Stimulated activated naive CD8-positive, alpha-beta T cell treated with anti-CD3 and anti-CD28 coated beads, Interleukin-15, Interleukin-2, amounts not matched to agents 100 ng/mL and 50 ng/mL, for 24 hours (primary cell): ENCODE measurements around the gene IFT172.
"Not testable (repeated sequence)": the region's sequence is repeated elsewhere in the genome, so short reads cannot be mapped to it uniquely, and the experiment has no call there.

Source experiments
- H3K27ac Mint-ChIP-seq: one replicate; pipeline ENCODE4 v1.8.0; 2021; ENCODE audit warnings: mild to moderate bottlenecking, mixed read lengths
- H3K27me3 Mint-ChIP-seq: one replicate; pipeline ENCODE4 v1.8.0; 2021; ENCODE audit warnings: mixed read lengths
- H3K36me3 Mint-ChIP-seq: one replicate; pipeline ENCODE4 v1.8.0; 2021; ENCODE audit warnings: low read depth, mixed read lengths
- H3K4me1 Mint-ChIP-seq: one replicate; pipeline ENCODE4 v1.8.0; 2021; ENCODE audit warnings: low read depth, mixed read lengths
- H3K4me3 Mint-ChIP-seq: one replicate; pipeline ENCODE4 v1.8.0; 2021; ENCODE audit warnings: mild to moderate bottlenecking, mixed read lengths
- H3K9me3 Mint-ChIP-seq: one replicate; pipeline ENCODE4 v1.8.0; 2021; ENCODE audit warnings: mixed read lengths

Gene IFT172

DNA sequence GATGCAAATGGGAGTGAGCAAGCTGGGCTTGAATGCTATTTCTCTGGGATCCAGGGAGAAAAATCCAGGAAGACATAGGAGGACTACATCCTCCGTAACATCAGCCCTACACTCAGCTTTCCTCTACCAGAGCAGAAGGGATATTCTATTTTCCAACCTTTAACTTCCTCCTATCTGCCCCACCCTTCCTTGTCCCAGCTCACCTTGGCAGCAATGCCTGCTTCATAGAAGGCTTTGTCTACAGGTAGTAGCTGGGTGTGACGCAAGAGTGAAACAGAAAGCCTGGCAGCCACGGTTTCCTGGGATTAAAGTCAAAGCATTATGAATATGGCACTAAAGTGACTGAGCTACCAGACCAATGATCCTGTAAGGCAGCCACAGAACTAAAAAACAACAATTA lies 43.5 kb downstream of the IFT172 start:
- peaks cover 22% of the 10 kb centered on the region for H3K36me3 Mint-ChIP-seq
- no peaks in the 10 kb centered on the region for H3K9me3 Mint-ChIP-seq
- H3K27ac Mint-ChIP-seq, result no peak overlapping the region
- no peaks in the 10 kb centered on the region for H3K27me3 Mint-ChIP-seq
- H3K4me3 Mint-ChIP-seq, result no peak overlapping the region
- peaks cover 1% of the 10 kb centered on the region for H3K4me1 Mint-ChIP-seq

DNA sequence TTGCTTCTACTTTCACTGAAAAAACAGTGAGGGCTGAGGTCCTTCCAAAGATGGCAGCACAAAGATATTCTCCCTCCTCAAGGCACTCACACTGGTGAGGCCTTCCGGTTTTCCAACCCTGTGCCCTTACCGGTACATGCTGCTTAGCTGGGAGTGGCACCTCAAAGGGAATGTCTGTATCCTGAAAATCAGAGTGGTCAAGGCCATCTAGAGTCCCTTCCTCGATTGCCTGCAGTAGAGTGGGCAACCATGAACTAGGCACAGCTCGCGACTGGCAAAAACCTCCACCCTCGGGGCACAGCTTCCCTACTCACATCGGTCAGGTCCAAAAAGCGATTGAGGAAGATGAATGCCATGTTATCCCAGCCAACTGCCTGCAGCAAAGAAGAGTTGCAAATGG lies 43.9 kb downstream of the IFT172 start:
- no peaks in the 10 kb centered on the region for H3K27me3 Mint-ChIP-seq
- H3K9me3 Mint-ChIP-seq, result no peaks in the 10 kb centered on the region
- no peaks in the 10 kb centered on the region for H3K4me1 Mint-ChIP-seq
- no peak overlapping the region for H3K4me3 Mint-ChIP-seq
- peaks cover 26% of the 10 kb centered on the region for H3K36me3 Mint-ChIP-seq
- H3K27ac Mint-ChIP-seq, result no peak overlapping the region

DNA sequence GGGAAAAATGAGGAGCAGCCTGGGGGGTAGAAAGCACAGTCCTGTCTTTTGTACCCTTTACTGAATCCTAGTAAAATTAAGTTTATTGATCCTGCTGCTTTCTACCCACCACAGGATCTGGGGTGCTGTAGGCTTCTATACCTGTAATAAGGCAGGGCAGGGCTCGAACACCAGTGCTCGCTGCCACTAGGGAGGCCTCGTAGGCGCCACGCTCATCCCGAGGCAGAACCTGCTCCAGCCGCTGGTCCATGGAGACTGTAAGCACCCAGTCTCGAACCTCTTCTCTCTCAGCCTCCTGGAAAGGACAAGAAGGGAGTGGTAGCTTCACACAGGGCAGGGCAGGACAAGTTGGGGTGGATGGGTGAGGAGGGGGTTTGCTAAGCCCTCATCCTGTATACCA lies 44.4 kb downstream of the IFT172 start:
- H3K4me1 Mint-ChIP-seq, result no peaks in the 10 kb centered on the region
- H3K27me3 Mint-ChIP-seq, result no peaks in the 10 kb centered on the region
- no peak overlapping the region for H3K27ac Mint-ChIP-seq
- H3K9me3 Mint-ChIP-seq, result no peaks in the 10 kb centered on the region
- no peak overlapping the region for H3K4me3 Mint-ChIP-seq
- peaks cover 31% of the 10 kb centered on the region for H3K36me3 Mint-ChIP-seq

DNA sequence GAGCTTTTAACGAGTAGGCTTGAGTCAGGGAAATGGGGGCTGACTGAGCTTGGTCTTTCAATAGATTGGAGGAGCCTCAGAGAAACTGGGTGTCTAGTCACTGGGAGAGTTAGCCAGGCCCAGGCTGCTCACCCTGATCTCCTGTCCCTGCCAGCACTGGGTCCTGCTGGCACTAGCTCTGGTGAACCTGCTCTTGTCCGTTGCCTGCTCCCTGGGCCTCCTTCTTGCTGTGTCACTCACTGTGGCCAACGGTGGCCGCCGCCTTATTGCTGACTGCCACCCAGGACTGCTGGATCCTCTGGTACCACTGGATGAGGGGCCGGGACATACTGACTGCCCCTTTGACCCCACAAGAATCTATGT lies 46.6 kb downstream of the IFT172 start:
- peaks cover 50% of the 10 kb centered on the region for H3K36me3 Mint-ChIP-seq
- no peak overlapping the region for H3K4me3 Mint-ChIP-seq
- H3K9me3 Mint-ChIP-seq, result no peaks in the 10 kb centered on the region
- H3K4me1 Mint-ChIP-seq, result no peaks in the 10 kb centered on the region
- H3K27me3 Mint-ChIP-seq, result no peaks in the 10 kb centered on the region
- H3K27ac Mint-ChIP-seq, result peak overlapping the region; percentile 17

DNA sequence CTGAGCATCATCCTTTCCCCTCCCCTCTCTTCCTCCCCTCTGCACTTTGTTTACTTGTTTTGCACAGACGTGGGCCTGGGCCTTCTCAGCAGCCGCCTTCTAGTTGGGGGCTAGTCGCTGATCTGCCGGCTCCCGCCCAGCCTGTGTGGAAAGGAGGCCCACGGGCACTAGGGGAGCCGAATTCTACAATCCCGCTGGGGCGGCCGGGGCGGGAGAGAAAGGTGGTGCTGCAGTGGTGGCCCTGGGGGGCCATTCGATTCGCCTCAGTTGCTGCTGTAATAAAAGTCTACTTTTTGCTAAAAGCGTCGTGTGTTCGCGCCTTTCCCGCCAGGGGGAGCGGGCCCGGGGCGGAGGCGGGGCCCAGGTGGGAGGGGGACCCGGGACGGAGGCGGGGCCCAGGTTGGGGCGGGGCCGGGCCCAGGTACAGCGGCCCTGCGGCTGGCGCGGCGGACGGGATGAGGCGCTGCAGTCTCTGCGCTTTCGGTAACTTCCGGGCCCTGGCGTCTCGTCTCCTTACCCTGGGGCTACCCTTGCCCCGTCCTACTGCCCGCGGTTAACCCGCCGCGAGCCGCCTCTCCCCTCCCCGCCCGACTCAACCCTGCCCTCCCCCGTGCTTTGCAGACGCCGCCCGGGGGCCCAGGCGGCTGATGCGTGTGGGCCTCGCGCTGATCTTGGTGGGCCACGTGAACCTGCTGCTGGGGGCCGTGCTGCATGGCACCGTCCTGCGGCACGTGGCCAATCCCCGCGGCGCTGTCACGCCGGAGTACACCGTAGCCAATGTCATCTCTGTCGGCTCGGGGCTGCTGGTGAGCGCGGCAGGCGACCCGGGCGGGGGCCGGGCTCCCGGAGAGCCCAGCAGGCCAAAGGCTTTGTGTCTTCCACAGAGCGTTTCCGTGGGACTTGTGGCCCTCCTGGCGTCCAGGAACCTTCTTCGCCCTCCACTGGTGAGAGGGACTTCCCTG lies 47.3 kb downstream of the IFT172 start, which contains the start of gene KRTCAP3:
KRTCAP3 (plus strand) TSS at position 424 of the 962 bp plus-strand sequence; CDS start at position 456, 32 bp downstream.
- no peaks in the 10 kb centered on the region for H3K9me3 Mint-ChIP-seq
- no peaks in the 10 kb centered on the region for H3K4me1 Mint-ChIP-seq
- peak within 1 kb of the TSS; percentile 17 for H3K27ac Mint-ChIP-seq
- H3K27me3 Mint-ChIP-seq, result no peaks in the 10 kb centered on the region
- no peak within 1 kb of the TSS for H3K4me3 Mint-ChIP-seq
- peaks cover 48% of the 10 kb centered on the region for H3K36me3 Mint-ChIP-seq

DNA sequence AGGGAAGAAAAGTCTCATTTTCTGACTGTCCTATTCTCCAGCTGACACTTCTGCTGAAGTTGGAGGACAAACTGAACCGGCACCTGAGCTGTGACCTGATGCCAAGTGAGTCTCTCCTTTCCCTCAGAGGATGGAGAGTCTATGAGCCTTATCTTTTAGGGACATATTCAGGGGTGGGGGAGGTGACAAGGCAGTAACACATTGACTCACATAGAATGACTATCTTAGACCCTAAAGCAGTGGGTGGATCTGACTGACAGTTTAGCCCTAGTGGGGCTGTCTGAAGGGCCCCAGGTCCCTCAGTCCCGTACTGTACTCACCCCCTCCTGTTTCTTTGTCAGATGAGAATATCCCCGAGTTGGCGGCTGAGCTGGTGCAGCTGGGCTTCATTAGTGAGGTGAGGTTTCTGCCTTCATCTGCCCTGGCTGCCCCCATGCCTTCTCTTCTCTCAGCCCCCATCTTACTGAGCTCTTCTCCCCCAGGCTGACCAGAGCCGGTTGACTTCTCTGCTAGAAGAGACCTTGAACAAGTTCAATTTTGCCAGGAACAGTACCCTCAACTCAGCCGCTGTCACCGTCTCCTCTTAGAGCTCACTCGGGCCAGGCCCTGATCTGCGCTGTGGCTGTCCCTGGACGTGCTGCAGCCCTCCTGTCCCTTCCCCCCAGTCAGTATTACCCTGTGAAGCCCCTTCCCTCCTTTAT lies 48.2 kb downstream of the IFT172 start:
- no peaks in the 10 kb centered on the region for H3K27me3 Mint-ChIP-seq
- H3K4me3 Mint-ChIP-seq, result no peak overlapping the region
- peaks cover 57% of the 10 kb centered on the region for H3K36me3 Mint-ChIP-seq

DNA sequence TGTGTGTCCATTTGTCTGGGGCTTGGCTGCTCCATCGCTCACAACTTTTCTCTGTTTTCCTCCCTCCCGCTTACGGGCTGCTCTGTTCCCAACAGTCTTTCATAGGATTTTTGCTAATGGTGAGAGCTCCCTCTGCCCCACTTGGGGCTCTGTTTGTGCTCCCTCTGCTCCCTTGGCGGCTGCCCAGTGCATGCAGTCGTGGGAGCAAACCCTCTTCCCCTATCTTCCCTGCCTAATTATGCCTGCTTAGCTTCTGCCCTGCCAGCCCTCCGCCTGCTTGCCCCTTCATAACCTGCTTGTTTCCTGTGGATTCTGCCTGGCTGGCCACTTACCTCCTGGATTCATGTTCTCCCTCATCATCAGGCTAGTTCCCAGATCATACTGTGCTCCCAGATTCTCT lies 53.9 kb downstream of the IFT172 start:
- Mint-ChIP-seq H3K27me3 (no peaks in the 10 kb centered on the region), H3K4me1 (peaks cover 10% of the 10 kb centered on the region), H3K36me3 (peaks cover 76% of the 10 kb centered on the region), H3K27ac (no peak overlapping the region), H3K9me3 (no peaks in the 10 kb centered on the region), H3K4me3 (no peak overlapping the region)

More for the DNA sequence above, 48.2 kb downstream of the IFT172 start:
- H3K27ac Mint-ChIP-seq, result no peak overlapping the region
- no peaks in the 10 kb centered on the region for H3K9me3 Mint-ChIP-seq
- H3K4me1 Mint-ChIP-seq, result no peaks in the 10 kb centered on the region

DNA sequence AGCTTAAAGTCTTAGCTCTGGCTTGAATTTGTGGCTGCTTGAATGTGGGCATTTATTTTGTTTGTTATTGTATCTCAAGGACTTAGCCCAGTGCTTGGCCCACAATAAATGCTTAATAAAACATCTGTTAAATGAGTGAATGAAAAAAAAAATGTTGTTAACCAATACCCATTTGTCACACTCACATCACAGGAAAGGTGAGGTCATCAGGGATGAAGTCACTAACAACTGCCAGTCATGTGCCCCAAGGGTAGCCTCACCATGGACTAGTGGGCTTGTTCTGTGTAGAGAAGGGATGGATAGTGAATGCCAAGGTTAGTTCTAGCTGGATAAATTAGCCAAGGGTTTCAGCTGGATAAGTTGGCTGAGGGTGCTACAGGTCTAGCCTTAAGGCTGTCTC lies 58.1 kb downstream of the IFT172 start:
- Mint-ChIP-seq H3K9me3 (no peaks in the 10 kb centered on the region), H3K27ac (peak overlapping the region; percentile 99), H3K27me3 (no peaks in the 10 kb centered on the region), H3K4me3 (peak overlapping the region; percentile 66), H3K36me3 (peaks cover 41% of the 10 kb centered on the region), H3K4me1 (peaks cover 36% of the 10 kb centered on the region)

DNA sequence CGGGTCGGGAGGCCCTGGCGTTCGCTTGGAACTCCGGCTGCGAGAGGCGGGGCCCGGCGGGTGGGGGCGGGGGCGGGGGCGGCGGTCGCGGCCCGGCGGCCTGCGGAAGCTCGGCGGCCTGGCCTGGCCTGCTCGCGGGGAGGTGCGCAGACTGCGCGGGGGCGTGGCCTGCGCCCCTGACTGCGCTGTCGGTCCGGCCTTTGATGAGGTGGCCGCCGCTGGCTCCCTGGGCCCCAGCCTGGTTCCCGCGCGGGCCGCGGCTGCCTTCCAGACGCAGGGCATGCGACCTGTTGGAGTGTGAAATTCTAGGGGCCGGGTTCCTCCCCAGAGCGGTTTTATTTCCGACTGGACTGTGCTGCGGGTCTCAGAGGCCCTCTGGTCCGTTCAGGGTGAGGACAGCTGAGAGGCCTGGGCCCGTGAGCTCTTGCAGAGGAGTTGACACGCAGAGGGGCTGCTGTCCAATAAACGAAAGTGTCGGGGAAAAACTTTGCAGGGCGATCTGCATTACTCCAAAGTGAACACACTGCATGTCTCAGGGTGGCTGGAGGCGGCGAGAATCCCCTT lies 60.5 kb downstream of the IFT172 start:
- Mint-ChIP-seq H3K4me3 (peak overlapping the region; percentile 93), H3K36me3 (peaks cover 20% of the 10 kb centered on the region), H3K9me3 (no peaks in the 10 kb centered on the region), H3K27me3 (no peaks in the 10 kb centered on the region), H3K27ac (peak overlapping the region; percentile 99), H3K4me1 (peaks cover 36% of the 10 kb centered on the region)

DNA sequence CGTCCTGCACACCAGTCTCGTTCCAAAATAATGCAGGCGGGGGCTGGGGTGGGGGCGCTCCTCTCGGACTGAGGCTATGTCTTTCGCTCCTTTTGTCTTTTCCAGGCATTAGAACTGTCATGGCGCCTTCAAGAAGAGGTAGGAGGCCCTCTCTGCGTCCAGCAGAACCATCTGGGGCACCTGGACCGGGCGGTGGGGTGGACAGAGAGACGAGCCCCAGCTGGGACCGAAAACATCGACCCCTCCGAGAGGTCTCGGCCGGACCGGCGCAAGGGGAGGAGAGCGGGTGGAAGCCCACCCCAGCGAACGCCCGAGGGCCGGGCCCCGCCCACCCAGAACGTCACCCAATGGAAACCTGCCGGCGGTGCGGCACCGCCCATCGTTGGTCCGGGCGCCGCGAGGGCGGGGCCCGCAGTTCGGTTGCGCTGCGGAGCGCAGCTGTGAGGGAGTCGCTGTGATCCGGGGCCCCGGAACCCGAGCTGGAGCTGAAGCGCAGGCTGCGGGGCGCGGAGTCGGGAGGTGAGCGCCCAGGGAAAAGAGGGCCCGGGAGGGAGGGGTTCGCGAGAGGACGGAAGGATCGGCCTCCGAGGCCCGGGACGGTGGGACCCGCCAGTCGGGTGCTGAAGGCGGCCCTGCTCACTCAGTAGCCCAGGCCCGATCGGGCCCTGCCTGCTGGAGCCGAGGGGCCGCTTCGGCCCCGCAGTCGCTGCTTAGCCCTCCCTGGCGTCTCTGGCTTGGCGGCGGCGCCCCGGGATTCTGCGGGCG lies 61.1 kb downstream of the IFT172 start, which contains the start of gene NRBP1:
NRBP1 (plus strand) TSS at position 419 of the 765 bp plus-strand sequence. CDS start 4,643 bp downstream, outside the sequence.
- no peaks in the 10 kb centered on the region for H3K27me3 Mint-ChIP-seq
- H3K4me1 Mint-ChIP-seq, result peaks cover 36% of the 10 kb centered on the region
- H3K4me3 Mint-ChIP-seq, result peak within 1 kb of the TSS; percentile 93
- H3K36me3 Mint-ChIP-seq, result peaks cover 13% of the 10 kb centered on the region
- no peaks in the 10 kb centered on the region for H3K9me3 Mint-ChIP-seq
- peak within 1 kb of the TSS; percentile 99 for H3K27ac Mint-ChIP-seq

DNA sequence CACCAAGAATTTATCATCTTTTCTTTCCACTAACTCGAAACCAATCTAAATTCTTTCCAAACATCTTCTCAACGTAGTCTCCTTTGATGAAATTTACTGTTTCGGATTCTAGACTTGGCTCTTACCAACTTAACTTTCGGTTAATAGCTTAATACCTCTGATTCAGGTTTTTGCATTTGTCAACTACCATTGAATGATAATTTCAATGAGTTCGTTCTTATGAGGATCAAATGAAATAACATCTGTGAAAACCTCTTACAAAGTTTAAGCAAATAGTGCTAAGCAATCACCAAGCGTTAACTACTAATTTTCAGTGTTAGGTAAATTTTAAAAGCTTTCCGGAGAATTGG lies 61.7 kb downstream of the IFT172 start:
- H3K4me3 Mint-ChIP-seq, result peak overlapping the region; percentile 93
- H3K27ac Mint-ChIP-seq, result peak overlapping the region; percentile 90
- H3K9me3 Mint-ChIP-seq, result no peaks in the 10 kb centered on the region
- H3K36me3 Mint-ChIP-seq, result peaks cover 9% of the 10 kb centered on the region
- no peaks in the 10 kb centered on the region for H3K27me3 Mint-ChIP-seq
- peaks cover 36% of the 10 kb centered on the region for H3K4me1 Mint-ChIP-seq

DNA sequence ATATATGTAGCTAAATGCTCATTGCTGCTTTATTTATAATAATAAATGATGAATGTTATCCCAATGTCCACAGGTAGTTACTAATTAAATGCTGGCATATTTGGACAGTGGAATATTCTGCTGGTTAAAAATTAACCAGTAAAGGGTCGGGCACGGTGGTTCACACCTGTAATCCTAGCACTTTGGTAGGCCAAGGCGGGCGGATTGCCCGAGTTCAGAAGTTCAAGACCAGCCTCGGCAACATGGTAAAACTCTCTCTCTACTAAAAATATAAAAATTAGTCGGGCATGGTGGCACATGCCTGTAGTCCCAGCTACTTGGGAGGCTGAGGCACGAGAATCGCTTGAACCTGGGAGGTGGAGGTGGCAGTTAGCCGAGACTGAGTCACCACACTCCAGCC lies 64.5 kb downstream of the IFT172 start:
- H3K27ac Mint-ChIP-seq, H3K4me3 Mint-ChIP-seq, H3K9me3 Mint-ChIP-seq, H3K27me3 Mint-ChIP-seq, H3K36me3 Mint-ChIP-seq: not testable (repeated sequence)
- H3K4me1 Mint-ChIP-seq, result peaks cover 19% of the 10 kb centered on the region

DNA sequence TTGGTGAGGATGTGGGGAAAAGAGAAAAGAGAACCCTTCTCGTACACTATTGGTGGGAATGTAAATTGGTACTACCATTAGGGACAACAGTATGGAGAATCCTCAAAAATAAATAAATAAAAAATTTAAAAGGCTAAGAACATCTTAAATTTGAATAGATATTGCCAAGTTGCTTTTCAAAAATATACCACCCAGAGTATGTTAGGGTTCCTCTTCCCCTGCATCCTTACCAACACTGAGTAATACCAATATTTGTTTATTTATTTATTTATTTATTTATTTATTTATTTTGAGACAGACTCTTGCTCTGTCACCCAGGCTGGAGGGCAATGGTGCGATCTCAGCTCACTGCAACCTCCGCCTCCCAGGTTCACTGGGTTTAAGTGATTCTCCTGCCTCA lies 66.6 kb downstream of the IFT172 start:
- Mint-ChIP-seq H3K27ac (no peak overlapping the region), H3K4me1 (peaks cover 6% of the 10 kb centered on the region), H3K36me3 (no peaks in the 10 kb centered on the region), H3K27me3 (no peaks in the 10 kb centered on the region), H3K4me3 (no peak overlapping the region), H3K9me3 (no peaks in the 10 kb centered on the region)

DNA sequence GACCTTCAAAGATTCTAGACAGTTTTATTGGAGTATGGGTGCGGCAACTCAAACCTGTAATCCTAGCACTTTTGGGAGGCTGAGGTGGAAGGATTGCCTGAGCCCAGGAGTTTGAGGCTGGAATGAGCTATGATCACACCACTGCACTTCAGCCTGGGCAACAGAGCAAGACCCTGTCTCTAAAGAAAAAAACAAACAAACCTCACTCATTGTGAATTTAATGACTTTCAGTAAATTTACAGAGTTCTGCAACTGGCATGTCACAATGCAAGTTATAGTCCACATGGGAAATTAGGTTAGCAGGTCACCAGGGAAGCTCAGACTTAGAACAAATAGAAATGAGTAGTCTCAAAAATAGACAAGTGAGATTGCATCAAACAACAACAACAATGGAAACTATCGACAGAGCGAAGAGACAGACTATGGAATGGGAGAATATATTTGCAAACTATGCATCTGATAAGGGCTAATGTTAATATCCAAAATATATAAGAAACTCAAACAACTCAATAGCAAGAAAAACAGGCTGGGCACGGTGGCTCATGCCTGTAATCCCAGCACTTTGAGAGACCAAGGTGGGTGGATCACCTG lies 67.8 kb downstream of the IFT172 start:
- Mint-ChIP-seq H3K4me1 (no peaks in the 10 kb centered on the region), H3K9me3 (no peaks in the 10 kb centered on the region), H3K27me3 (no peaks in the 10 kb centered on the region), H3K4me3 (no peak overlapping the region), H3K27ac (peak overlapping the region; percentile 32), H3K36me3 (no peaks in the 10 kb centered on the region)
